ENCODE results near the gene AK1.
"Not testable (repeated sequence)": the region's sequence is repeated elsewhere in the genome, so short reads cannot be mapped to it uniquely, and the experiment has no call there.

Gene AK1

GRCh38 chr9:127846443-127847177, 30.9 kb downstream of the AK1 start:
- DNase-seq: peak in 1 of 2 donors; percentile 17

GRCh38 chr9:127845619-127846018, 31.9 kb downstream of the AK1 start:
- not testable (repeated sequence) for DNase-seq

GRCh38 chr9:127844821-127845359, 32.6 kb downstream of the AK1 start:
- no peak for DNase-seq

- DNase-seq: no peak
Observed at GRCh38 chr9:127841087-127841835, 36.2 kb downstream of the AK1 start.

- DNase-seq: peak; percentile 76 to 91
Observed at GRCh38 chr9:127838375-127839078, 38.9 kb downstream of the AK1 start.

GRCh38 chr9:127837346-127837745, 40.1 kb downstream of the AK1 start:
- no peak for DNase-seq

- peak in 1 of 2 donors; percentile 37 for DNase-seq
Observed at GRCh38 chr9:127836561-127836960, 40.9 kb downstream of the AK1 start.

- DNase-seq: peak; percentile 85 to 88
Observed at GRCh38 chr9:127835991-127836516, 41.4 kb downstream of the AK1 start.

- DNase-seq: peak; percentile 95
Observed at GRCh38 chr9:127833555-127833954, 43.9 kb downstream of the AK1 start.

- no peak for DNase-seq
Observed at GRCh38 chr9:127832248-127832647, 45.2 kb downstream of the AK1 start.

- DNase-seq: no peak
Observed at GRCh38 chr9:127829205-127829906, 48.1 kb downstream of the AK1 start.

GRCh38 chr9:127828262-127829031, 49.0 kb downstream of the AK1 start:
- peak; percentile 16 to 49 for DNase-seq

GRCh38 chr9:127826253-127826913, 51.1 kb downstream of the AK1 start:
- DNase-seq: no peak

- no peak for DNase-seq
Observed at GRCh38 chr9:127825319-127826051, 52.0 kb downstream of the AK1 start.

GRCh38 chr9:127822108-127822507, 55.4 kb downstream of the AK1 start:
- DNase-seq: no peak

- no peak for DNase-seq
Observed at GRCh38 chr9:127818574-127818973, 58.9 kb downstream of the AK1 start.

- no peak for DNase-seq
Observed at GRCh38 chr9:127817881-127818434, 59.5 kb downstream of the AK1 start.

- no peak for DNase-seq
Observed at GRCh38 chr9:127816728-127817127, 60.7 kb downstream of the AK1 start.

Data from inflammatory macrophage treated with lipopolysaccharide for 1 hour (primary cell).